H9 (cell line): ENCODE measurements around the gene SLC38A1. TPM values are rescaled to one million over a fixed set of nuclear protein-coding genes. Genes with fewer than 3 reads are reported as not detected.

Experiments used
- DNase-seq: peaks from one replicate; pipeline ENCODE4 v3.0.0-alpha.2; 2017
- H2AFZ ChIP-seq: one replicate; pipeline ENCODE4 v1.6.1; 2013; ENCODE audit warnings: mild to moderate bottlenecking, low read length, control low read depth, moderate library complexity
- H2AK5ac ChIP-seq: 2 replicates; pipeline ENCODE4 v1.6.1; 2013; ENCODE audit warnings: low read length, control low read depth, mixed read lengths; ENCODE audit not compliant: insufficient read length
- H2BK120ac ChIP-seq: one replicate; pipeline ENCODE4 v1.6.1; 2013; ENCODE audit warnings: low read depth, mild to moderate bottlenecking, low read length, control low read depth, inconsistent platforms; ENCODE audit not compliant: poor library complexity, severe bottlenecking
- H2BK12ac ChIP-seq: 2 replicates; pipeline ENCODE4 v1.6.1; 2013; ENCODE audit warnings: low read length, control low read depth, mixed read lengths, low read depth; ENCODE audit not compliant: insufficient read length
- H2BK15ac ChIP-seq: 2 replicates; pipeline ENCODE4 v1.6.1; 2013; ENCODE audit warnings: low read depth, low read length, control low read depth
- H2BK20ac ChIP-seq: one replicate; pipeline ENCODE4 v1.6.1; 2013; ENCODE audit warnings: low read depth, mild to moderate bottlenecking, low read length, control low read depth, inconsistent platforms; ENCODE audit not compliant: poor library complexity, severe bottlenecking
- H2BK5ac ChIP-seq: 2 replicates; pipeline ENCODE4 v1.6.1; 2013; ENCODE audit warnings: low read length, control low read depth, mixed read lengths; ENCODE audit not compliant: insufficient read length
- H3K14ac ChIP-seq: 2 replicates; pipeline ENCODE4 v1.6.1; 2013; ENCODE audit warnings: low read length, control low read depth; ENCODE audit not compliant: insufficient read depth
- H3K18ac ChIP-seq: 2 replicates; pipeline ENCODE4 v1.6.1; 2013; ENCODE audit warnings: low read depth, mild to moderate bottlenecking, mixed read lengths, low read length, control low read depth; ENCODE audit not compliant: insufficient read length
- H3K23ac ChIP-seq: 2 replicates; pipeline ENCODE4 v1.6.1; 2013; ENCODE audit warnings: low read length, control low read depth, mixed read lengths, low read depth; ENCODE audit not compliant: insufficient read length
- H3K23me2 ChIP-seq: 2 replicates; pipeline ENCODE4 v1.6.1; 2013; ENCODE audit warnings: low read depth, mild to moderate bottlenecking, mixed read lengths, low read length, control low read depth; ENCODE audit not compliant: insufficient read length, poor library complexity, severe bottlenecking
- H3K27ac ChIP-seq: 2 replicates; pipeline ENCODE4 v1.5.1; 2013; ENCODE audit warnings: low read length, control low read depth, mixed read lengths, low read depth; ENCODE audit not compliant: insufficient read length
- H3K27me3 ChIP-seq: 2 replicates; pipeline ENCODE4 v1.6.1; 2013; ENCODE audit warnings: low read length, control low read depth, inconsistent platforms; ENCODE audit not compliant: insufficient read depth
- H3K4ac ChIP-seq: 2 replicates; pipeline ENCODE4 v1.6.1; 2013; ENCODE audit warnings: low read depth, mild to moderate bottlenecking, control low read depth, inconsistent platforms, low read length, moderate library complexity
- H3K4me1 ChIP-seq: 2 replicates; pipeline ENCODE4 v1.6.1; 2013; ENCODE audit warnings: low read length, control low read depth, inconsistent platforms; ENCODE audit not compliant: insufficient read depth
- H3K4me2 ChIP-seq: 2 replicates; pipeline ENCODE4 v1.6.1; 2013; ENCODE audit warnings: low read length, control low read depth, mixed read lengths; ENCODE audit not compliant: insufficient read length, insufficient read depth
- H3K56ac ChIP-seq: 2 replicates; pipeline ENCODE4 v1.6.1; 2013; ENCODE audit warnings: low read depth, mild to moderate bottlenecking, mixed read lengths, low read length, control low read depth; ENCODE audit not compliant: insufficient read length
- H3K79me1 ChIP-seq: 2 replicates; pipeline ENCODE4 v1.6.1; 2013; ENCODE audit warnings: low read depth, mild to moderate bottlenecking, moderate library complexity, low read length, control low read depth, inconsistent platforms; ENCODE audit not compliant: insufficient read depth, poor library complexity, severe bottlenecking
- H3K79me2 ChIP-seq: 2 replicates; pipeline ENCODE4 v1.6.1; 2013; ENCODE audit warnings: low read length, control low read depth, inconsistent platforms; ENCODE audit not compliant: insufficient read depth
- H3K9ac ChIP-seq: 2 replicates; pipeline ENCODE4 v1.6.1; 2013; ENCODE audit warnings: low read length, control low read depth, mixed read lengths; ENCODE audit not compliant: insufficient read length; ENCODE audit errors: extremely low read depth
- H3K9me3 ChIP-seq: one replicate; pipeline ENCODE4 v1.6.1; 2013; ENCODE audit warnings: low read depth, low read length, inconsistent platforms; ENCODE audit not compliant: control insufficient read depth
- H3T11ph ChIP-seq: one replicate; pipeline ENCODE4 v1.6.1; 2013; ENCODE audit warnings: mild to moderate bottlenecking, low read length, control low read depth, inconsistent platforms
- H4K20me1 ChIP-seq: one replicate; pipeline ENCODE4 v1.6.1; 2013; ENCODE audit not compliant: control insufficient read depth, insufficient read length, insufficient read depth
- H4K5ac ChIP-seq: 2 replicates; pipeline ENCODE4 v1.6.1; 2013; ENCODE audit warnings: low read depth, mild to moderate bottlenecking, mixed read lengths, low read length, control low read depth; ENCODE audit not compliant: insufficient read length
- H4K8ac ChIP-seq: replicated peaks from 2 replicates; pipeline ENCODE4 v1.6.1; 2013; ENCODE audit warnings: low read length, control low read depth, mixed read lengths, low read depth; ENCODE audit not compliant: insufficient read length
- H4K91ac ChIP-seq: 2 replicates; pipeline ENCODE4 v1.6.1; 2013; ENCODE audit warnings: low read depth, mild to moderate bottlenecking, moderate library complexity, mixed read lengths, low read length, control low read depth; ENCODE audit not compliant: insufficient read length
- H3K27ac Mint-ChIP-seq, 3 experiments: 2 replicates in 2 of 3; 3 replicates in 1 of 3; pipeline ENCODE4 v1.8.0; 2020 to 2021; ENCODE audit warnings: mixed read lengths in 3 of 3, mild to moderate bottlenecking in 1 of 3, moderate library complexity in 1 of 3
- H3K27me3 Mint-ChIP-seq: 2 replicates; pipeline ENCODE4 v1.8.0; 2021; ENCODE audit warnings: low read depth, mild to moderate bottlenecking, moderate library complexity, mixed read lengths
- H3K36me3 Mint-ChIP-seq, 3 experiments: 2 replicates in 2 of 3; 3 replicates in 1 of 3; pipeline ENCODE4 v1.8.0; 2020 to 2021; ENCODE audit warnings: low read depth in 3 of 3, mixed read lengths in 3 of 3; ENCODE audit not compliant: insufficient read depth in 1 of 3
- H3K4me1 Mint-ChIP-seq, 2 experiments: 2 replicates each; pipeline ENCODE4 v1.8.0; 2020; ENCODE audit warnings: mixed read lengths in 2 of 2
- H3K4me3 Mint-ChIP-seq, 2 experiments: 2 replicates in 1 of 2; 3 replicates in 1 of 2; pipeline ENCODE4 v1.8.0; 2020 to 2021; ENCODE audit warnings: mild to moderate bottlenecking in 2 of 2, mixed read lengths in 2 of 2, moderate library complexity in 1 of 2
- H3K9me3 Mint-ChIP-seq, 2 experiments: 2 replicates in 1 of 2; 3 replicates in 1 of 2; pipeline ENCODE4 v1.8.0; 2020; ENCODE audit warnings: mild to moderate bottlenecking in 2 of 2, mixed read lengths in 2 of 2, moderate library complexity in 1 of 2
- CTCF ChIP-seq: fragments of 200-600 bp; sonication (generic); conservative IDR thresholded peaks from 3 replicates; pipeline ENCODE4 v1.8.0; 2021; ENCODE audit warnings: antibody characterized with exemption, mild to moderate bottlenecking
- WGBS: extraction: QIAGEN DNeasy Blood & Tissue Kit; methylation state at CpG from one replicate; pipeline ENCODE4 v1.1.7; 2013; ENCODE audit warnings: missing lambda C conversion rate, low lambda C conversion rate, mixed read lengths; ENCODE audit not compliant: insufficient read length; ENCODE audit errors: extremely low coverage; 5-methylcytosine and 5-hydroxymethylcytosine counted together
- total RNA-seq: library from RNA; stranded (reverse); gene quantifications from 2 replicates; pipeline ENCODE4 v1.2.1, GENCODE V29; 2021

The SLC38A1 gene
- total RNA-seq, 1 experiment from 2014 or later = 216 TPM

GRCh38 chr12:46167412-46167811 is 101.4 kb downstream of the SLC38A1 start:
- H3K4ac ChIP-seq = no peak overlapping the region
- no peaks in the 10 kb centered on the region for H3K27me3 ChIP-seq
- H3K9me3 ChIP-seq = no peaks in the 10 kb centered on the region
- no peak for TF ChIP-seq CTCF
- Mint-ChIP-seq H3K36me3 (no peaks in the 10 kb centered on the region), H3K27me3 (no peaks in the 10 kb centered on the region), H3K4me3 (no peak overlapping the region), H3K4me1 (no peaks in the 10 kb centered on the region), H3K9me3 (no peaks in the 10 kb centered on the region; a peak in 1 of 5 replicates), H3K27ac (no peak overlapping the region)
- H4K5ac ChIP-seq = no peak overlapping the region
- H3K23me2 ChIP-seq = no peaks in the 10 kb centered on the region
- H2BK12ac ChIP-seq = no peak overlapping the region
- no peak overlapping the region for H2AFZ ChIP-seq
- no peak overlapping the region for H4K8ac ChIP-seq
- no peaks in the 10 kb centered on the region for H3K79me1 ChIP-seq
- no peak overlapping the region for H3K23ac ChIP-seq
- no peaks in the 10 kb centered on the region for H3K79me2 ChIP-seq
- H2BK15ac ChIP-seq = no peak overlapping the region
- no peak overlapping the region for H3K4me2 ChIP-seq
- H3K18ac ChIP-seq = no peak overlapping the region
- no peak overlapping the region for H3K56ac ChIP-seq
- no peaks in the 10 kb centered on the region for H3K4me1 ChIP-seq
- H4K91ac ChIP-seq = no peak overlapping the region
- no peak overlapping the region for H3K9ac ChIP-seq
- H3K27ac ChIP-seq = no peak overlapping the region
- H4K20me1 ChIP-seq = no peaks in the 10 kb centered on the region
- no peak for DNase-seq
- no peak overlapping the region for H2AK5ac ChIP-seq
- H3T11ph ChIP-seq = no peak overlapping the region
- no peak overlapping the region for H3K14ac ChIP-seq
- H2BK120ac ChIP-seq = no peak overlapping the region
- no peak overlapping the region for H2BK20ac ChIP-seq
- no peak overlapping the region for H2BK5ac ChIP-seq
- WGBS = no CpG with 5 or more reads among the region's 2 CpGs
